Large intestine (tissue), 3 donors: ENCODE data around the gene PTPRH. TPM values are rescaled to one million over a fixed set of nuclear protein-coding genes. Genes with fewer than 3 reads are reported as not detected.

ENCODE experiments used
- DNase-seq, 2 donors: peaks; one replicate each; pipeline versions ENCODE4 v3.0.0 to v3.0.0-alpha.2; 2013
- H3K27ac ChIP-seq: one replicate; pipeline ENCODE4 v1.5.1; 2013; ENCODE audit warnings: low read length
- H3K27me3 ChIP-seq: 2 replicates; pipeline ENCODE4 v1.6.1; 2013; ENCODE audit warnings: low read length; ENCODE audit not compliant: control insufficient read depth, insufficient read depth
- H3K36me3 ChIP-seq: 2 replicates; pipeline ENCODE4 v1.6.1; 2013; ENCODE audit warnings: low read length; ENCODE audit not compliant: control insufficient read depth, insufficient read depth
- H3K4me1 ChIP-seq: one replicate; pipeline ENCODE4 v1.6.1; 2013; ENCODE audit warnings: low read length; ENCODE audit not compliant: control insufficient read depth, insufficient read depth
- H3K4me3 ChIP-seq: one replicate; pipeline ENCODE4 v1.5.1; 2013; ENCODE audit warnings: low read length
- H3K9me3 ChIP-seq: one replicate; pipeline ENCODE4 v1.6.1; 2013; ENCODE audit warnings: mild to moderate bottlenecking, low read depth, low read length, moderate library complexity; ENCODE audit not compliant: control insufficient read depth
- WGBS: methylation state at CpG from one replicate; pipeline ENCODE4 v1.1.5; 2013; ENCODE audit warnings: low lambda C conversion rate; ENCODE audit not compliant: insufficient coverage; 5-methylcytosine and 5-hydroxymethylcytosine counted together
- polyA plus RNA-seq: library from polyadenylated mRNA; unstranded; fragments of 120-200 nt; gene quantifications from one replicate; pipeline ENCODE4 v1.2.1, GENCODE V29; 2013

PTPRH gene
- polyA plus RNA-seq, 1 donor, result 28.1 TPM

GRCh38 chr19:55242517-55242916 lies 33.2 kb upstream of the PTPRH start:
- H3K4me3 ChIP-seq, result no peak overlapping the region
- H3K36me3 ChIP-seq, result peaks cover 88% of the 10 kb centered on the region
- H3K9me3 ChIP-seq, result no peaks in the 10 kb centered on the region
- peaks cover 3% of the 10 kb centered on the region for H3K4me1 ChIP-seq
- H3K27ac ChIP-seq, result no peak overlapping the region
- H3K27me3 ChIP-seq, result no peaks in the 10 kb centered on the region
- no CpG with 5 or more reads among the region's 7 CpGs for WGBS
- no peak for DNase-seq

- Histone ChIP-seq H3K4me1 (no peaks in the 10 kb centered on the region), H3K27me3 (no peaks in the 10 kb centered on the region), H3K36me3 (peaks cover 90% of the 10 kb centered on the region), H3K4me3 (no peak overlapping the region), H3K27ac (no peak overlapping the region), H3K9me3 (no peaks in the 10 kb centered on the region)
- WGBS, result no CpG with 5 or more reads among the region's 16 CpGs
- DNase-seq, result no peak
These were observed 32.7 kb upstream of the PTPRH start for GRCh38 chr19:55241935-55242464.

- Histone ChIP-seq H3K27me3 (no peaks in the 10 kb centered on the region), H3K27ac (no peak overlapping the region), H3K4me3 (no peak overlapping the region), H3K9me3 (no peaks in the 10 kb centered on the region), H3K36me3 (peaks cover 90% of the 10 kb centered on the region), H3K4me1 (no peaks in the 10 kb centered on the region)
- no peak for DNase-seq
- no CpG with 5 or more reads among the region's 37 CpGs for WGBS
These were observed 32.0 kb upstream of the PTPRH start for GRCh38 chr19:55241143-55241934.

GRCh38 chr19:55240713-55241020 lies 31.4 kb upstream of the PTPRH start:
- WGBS, result no CpG with 5 or more reads among the region's 6 CpGs
- no peaks in the 10 kb centered on the region for H3K9me3 ChIP-seq
- H3K27ac ChIP-seq, result no peak overlapping the region
- H3K27me3 ChIP-seq, result no peaks in the 10 kb centered on the region
- H3K4me3 ChIP-seq, result no peak overlapping the region
- peaks cover 90% of the 10 kb centered on the region for H3K36me3 ChIP-seq
- no peak for DNase-seq
- no peaks in the 10 kb centered on the region for H3K4me1 ChIP-seq

GRCh38 chr19:55239004-55239403 lies 29.7 kb upstream of the PTPRH start:
- DNase-seq, result no peak

GRCh38 chr19:55238030-55238429 lies 28.7 kb upstream of the PTPRH start:
- WGBS, result no CpG with 5 or more reads among the region's 8 CpGs

More at GRCh38 chr19:55239004-55239403, 29.7 kb upstream of the PTPRH start:
- Histone ChIP-seq H3K27ac (no peak overlapping the region), H3K9me3 (no peaks in the 10 kb centered on the region), H3K4me3 (no peak overlapping the region), H3K27me3 (no peaks in the 10 kb centered on the region), H3K4me1 (no peaks in the 10 kb centered on the region), H3K36me3 (peaks cover 88% of the 10 kb centered on the region)
- no CpG with 5 or more reads among the region's 12 CpGs for WGBS

GRCh38 chr19:55232986-55233385 lies 23.7 kb upstream of the PTPRH start:
- no peak overlapping the region for H3K4me3 ChIP-seq
- H3K27ac ChIP-seq, result no peak overlapping the region
- no peak for DNase-seq
- no peaks in the 10 kb centered on the region for H3K27me3 ChIP-seq
- 92% methylated on average over 2 of the region's 5 CpGs for WGBS
- peaks cover 34% of the 10 kb centered on the region for H3K4me1 ChIP-seq
- H3K9me3 ChIP-seq, result peaks cover 5% of the 10 kb centered on the region
- peaks cover 68% of the 10 kb centered on the region for H3K36me3 ChIP-seq

More at GRCh38 chr19:55238030-55238429, 28.7 kb upstream of the PTPRH start:
- H3K27ac ChIP-seq, result no peak overlapping the region
- H3K36me3 ChIP-seq, result peaks cover 81% of the 10 kb centered on the region
- no peaks in the 10 kb centered on the region for H3K9me3 ChIP-seq
- no peak overlapping the region for H3K4me3 ChIP-seq
- H3K27me3 ChIP-seq, result no peaks in the 10 kb centered on the region
- H3K4me1 ChIP-seq, result no peaks in the 10 kb centered on the region
- no peak for DNase-seq

GRCh38 chr19:55232286-55232602 lies 22.9 kb upstream of the PTPRH start:
- H3K4me3 ChIP-seq, result no peak overlapping the region
- WGBS, result no CpG with 5 or more reads among the region's 12 CpGs
- peaks cover 38% of the 10 kb centered on the region for H3K4me1 ChIP-seq
- H3K27me3 ChIP-seq, result no peaks in the 10 kb centered on the region
- peaks cover 5% of the 10 kb centered on the region for H3K9me3 ChIP-seq
- H3K36me3 ChIP-seq, result peaks cover 64% of the 10 kb centered on the region
- DNase-seq, result no peak
- peak overlapping the region; percentile 58 for H3K27ac ChIP-seq

- Histone ChIP-seq H3K36me3 (peaks cover 62% of the 10 kb centered on the region), H3K27ac (peak overlapping the region; percentile 58)
These were observed 22.3 kb upstream of the PTPRH start for GRCh38 chr19:55231391-55232285.

GRCh38 chr19:55230780-55231179 lies 21.5 kb upstream of the PTPRH start:
- Histone ChIP-seq H3K4me3 (peak overlapping the region; percentile 7), H3K4me1 (peaks cover 53% of the 10 kb centered on the region), H3K27me3 (no peaks in the 10 kb centered on the region), H3K36me3 (peaks cover 62% of the 10 kb centered on the region), H3K9me3 (peaks cover 5% of the 10 kb centered on the region), H3K27ac (peak overlapping the region; percentile 58)
- no peak for DNase-seq
- no CpG with 5 or more reads among the region's 13 CpGs for WGBS

More at GRCh38 chr19:55231391-55232285, 22.3 kb upstream of the PTPRH start:
- Histone ChIP-seq H3K4me3 (peak overlapping the region; percentile 7), H3K9me3 (peaks cover 5% of the 10 kb centered on the region), H3K4me1 (peaks cover 44% of the 10 kb centered on the region), H3K27me3 (no peaks in the 10 kb centered on the region)
- no CpG with 5 or more reads among the region's 30 CpGs for WGBS
- DNase-seq, result peak; percentile 44 to 59
